B cell (primary cell): ENCODE results near the gene CALML5. TPM values are rescaled to one million over a fixed set of nuclear protein-coding genes. Genes with fewer than 3 reads are reported as not detected.

ENCODE experiments used
- ATAC-seq: fragments of 200-7000 bp; cut with Tn5 transposase; one replicate; pipeline ENCODE4 v1.10.0; 2021; ENCODE audit warnings: low read depth, mild to moderate bottlenecking, moderate number of reproducible peaks, moderate library complexity
- CTCF ChIA-PET: fragments of 350-600 bp; sonication (Branson Sonifier 250); formaldehyde crosslinking; loops from one replicate; lab custom pipeline; 2021; ENCODE audit warnings: antibody characterized with exemption, inconsistent platforms; lab: Charles Lee
- POLR2A ChIA-PET: fragments of 350-600 bp; sonication (Branson Sonifier 250); formaldehyde crosslinking; loops from one replicate; lab custom pipeline; 2021; ENCODE audit warnings: antibody characterized with exemption; lab: Charles Lee
- DNase-seq: peaks from one replicate; pipeline ENCODE4 v3.0.0; 2013
- H2AFZ ChIP-seq: 2 replicates; pipeline ENCODE4 v1.6.1; 2012; ENCODE audit warnings: mild to moderate bottlenecking, low read depth, low read length; ENCODE audit not compliant: insufficient read depth, poor library complexity, severe bottlenecking
- H3K27ac ChIP-seq, 2 donors: 1 replicate in 1 of 2; 2 replicates in 1 of 2; pipeline ENCODE4 v1.5.1; 2012 to 2013; ENCODE audit warnings: low read length in 2 of 2, mild to moderate bottlenecking in 2 of 2, moderate library complexity in 1 of 2
- H3K27me3 ChIP-seq, 4 experiments: fragments of 200-600 bp in 1 of 4; sonication (generic) in 1 of 4; replicated peaks in 1 of 4; 1 replicate in 2 of 4; 2 replicates in 2 of 4; pipeline versions ENCODE4 v1.6.1 to v1.7.0; 2013 to 2016; ENCODE audit warnings: low read length in 3 of 4, mild to moderate bottlenecking in 2 of 4, mixed read lengths in 1 of 4, moderate library complexity in 1 of 4; ENCODE audit not compliant: insufficient read depth in 4 of 4, control insufficient read depth in 3 of 4; ENCODE audit errors: control extremely low read depth in 1 of 4
- H3K36me3 ChIP-seq, 2 experiments: replicated peaks in 1 of 2; 1 replicate in 1 of 2; 2 replicates in 1 of 2; pipeline versions ENCODE4 v1.6.1 to v1.7.1; 2013; ENCODE audit warnings: low read length in 1 of 2; ENCODE audit not compliant: insufficient read depth in 2 of 2, control insufficient read depth in 1 of 2; ENCODE audit errors: control extremely low read depth in 1 of 2, extremely low read depth in 1 of 2
- H3K4me1 ChIP-seq, 2 donors: fragments of 200-600 bp in 1 of 2; sonication (generic) in 1 of 2; 1 replicate in 1 of 2; 2 replicates in 1 of 2; pipeline versions ENCODE4 v1.5.1 to v1.6.1; 2013 to 2017; ENCODE audit warnings: low read length in 2 of 2; ENCODE audit not compliant: control insufficient read depth in 2 of 2, insufficient read depth in 2 of 2
- H3K4me2 ChIP-seq: replicated peaks from 2 replicates; pipeline ENCODE3; 2012; ENCODE audit warnings: mild to moderate bottlenecking, low read depth, low read length; ENCODE audit not compliant: poor library complexity, severe bottlenecking
- H3K4me3 ChIP-seq, 5 experiments: fragments of 200-600 bp in 1 of 5; sonication (generic) in 1 of 5; 1 replicate in 3 of 5; 2 replicates in 2 of 5; pipeline versions ENCODE4 v1.5.1 to v1.7.0; 2011 to 2016; ENCODE audit warnings: low read length in 4 of 5, mild to moderate bottlenecking in 4 of 5, low read depth in 2 of 5, control low read depth in 1 of 5, moderate library complexity in 1 of 5; ENCODE audit not compliant: insufficient read depth in 1 of 5; ENCODE audit errors: control extremely low read depth in 1 of 5, extremely low read depth in 1 of 5
- H3K79me2 ChIP-seq: fragments of 200-600 bp; sonication (generic); one replicate; pipeline ENCODE4 v1.6.0; 2016; ENCODE audit warnings: low read length; ENCODE audit not compliant: control insufficient read depth, insufficient read depth
- H3K9ac ChIP-seq: fragments of 200-600 bp; sonication (generic); 2 replicates; pipeline ENCODE4 v1.6.1; 2017; ENCODE audit warnings: mild to moderate bottlenecking, low read length, moderate library complexity
- H3K9me3 ChIP-seq, 3 donors: one replicate each; pipeline versions ENCODE4 v1.6.1 to v1.7.1; 2013; ENCODE audit warnings: low read length in 2 of 3; ENCODE audit not compliant: control insufficient read depth in 2 of 3, insufficient read depth in 1 of 3; ENCODE audit errors: control extremely low read depth in 1 of 3
- H4K20me1 ChIP-seq: 2 replicates; pipeline ENCODE4 v1.6.0; 2012; ENCODE audit warnings: mild to moderate bottlenecking, low read length; ENCODE audit not compliant: insufficient read depth, control insufficient read depth, poor library complexity, severe bottlenecking
- H3K27ac Mint-ChIP-seq: one replicate; pipeline ENCODE4 v1.8.0; 2021; ENCODE audit warnings: mixed read lengths
- H3K27me3 Mint-ChIP-seq: one replicate; pipeline ENCODE4 v1.8.0; 2021; ENCODE audit warnings: mixed read lengths
- H3K4me1 Mint-ChIP-seq: one replicate; pipeline ENCODE4 v1.8.0; 2021; ENCODE audit warnings: mixed read lengths
- H3K4me3 Mint-ChIP-seq: one replicate; pipeline ENCODE4 v1.8.0; 2021; ENCODE audit warnings: mixed read lengths
- H3K9me3 Mint-ChIP-seq: one replicate; pipeline ENCODE4 v1.8.0; 2022; ENCODE audit warnings: mixed read lengths; ENCODE audit not compliant: insufficient read depth
- EZH2 ChIP-seq: IDR thresholded peaks from 2 replicates; pipeline ENCODE4 v1.6.1; 2012; ENCODE audit warnings: borderline replicate concordance, low read depth, mild to moderate bottlenecking, moderate library complexity, low read length; ENCODE audit not compliant: insufficient read depth, poor library complexity, severe bottlenecking
- WGBS: methylation state at CpG from one replicate; pipeline ENCODE4 v1.1.5; 2013; ENCODE audit warnings: missing lambda C conversion rate; ENCODE audit not compliant: insufficient coverage; 5-methylcytosine and 5-hydroxymethylcytosine counted together
- intact Hi-C: fragments of 100-400 bp; cut with micrococcal nuclease; formaldehyde crosslinking; loops from one replicate; pipeline ENCODE4 v1.10.0; 2022
- polyA plus RNA-seq: library from polyadenylated mRNA; depleted of rRNA; stranded (reverse); fragments of >200 nt; gene quantifications from 2 replicates; pipeline ENCODE4 v1.2.3, GENCODE V29; 2012
- total RNA-seq, 2 donors: library from RNA; stranded (reverse); fragments of 120-200 nt in 1 of 2; gene quantifications; 1 replicate in 1 of 2; 2 replicates in 1 of 2; pipeline versions ENCODE4 v1.2.3 to v1.2.4, GENCODE V29; 2013 to 2022
- TF ChIP-seq, protein P1 (sequence below): fragments of 200-600 bp; IDR thresholded peaks from one replicate; pipeline ENCODE4 v1.8.0; 2022; ENCODE audit warnings: antibody characterized with exemption, mild to moderate bottlenecking

CALML5 gene
- total and polyA plus RNA-seq, 2 donors (not counting 1 experiment from before 2014, with no cell fraction given): not detected

DNA sequence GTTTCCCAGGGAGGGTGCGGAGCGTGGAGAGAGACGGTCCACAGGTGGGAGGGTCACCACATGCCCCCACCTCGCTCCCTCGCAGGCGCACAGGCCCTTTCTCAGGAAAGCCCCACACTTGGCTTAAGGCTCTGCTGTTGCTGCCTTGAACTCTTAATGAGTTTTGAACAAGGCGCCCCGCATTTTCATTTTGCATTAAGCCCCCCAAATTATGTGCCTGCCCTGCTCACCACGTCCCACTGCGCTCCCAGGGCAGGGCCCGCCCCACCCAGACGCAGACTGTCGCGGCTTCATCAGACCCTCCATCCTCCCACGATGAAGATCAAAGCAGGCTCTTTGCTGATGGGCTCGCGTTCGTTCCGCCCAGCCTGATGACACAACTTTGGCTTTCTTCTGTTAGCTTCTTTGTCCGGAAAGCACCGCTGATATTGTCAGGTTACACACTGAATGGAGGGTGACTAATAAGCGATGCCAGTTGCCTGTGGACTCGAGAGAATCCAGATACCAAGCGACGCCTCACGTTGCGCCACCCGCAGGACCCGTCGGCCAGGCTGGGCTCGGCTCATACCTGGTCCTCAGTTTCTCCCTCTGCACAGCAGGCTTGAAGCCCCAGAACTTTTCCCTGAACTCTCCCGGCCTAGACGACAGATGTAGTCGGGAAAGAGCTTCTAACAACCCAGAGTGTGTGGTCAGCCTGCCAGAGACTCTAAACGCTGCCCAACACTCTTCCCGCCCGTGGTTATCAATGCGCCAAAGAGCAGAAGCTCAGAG, 34.9 kb upstream of the CALML5 start:
- WGBS: 92% methylated on average over 37 of the region's 38 CpGs
- CTCF ChIA-PET: interaction anchor here (0.7 to 1.1 kb wide), 2 partner anchors 89 to 1256 kb away, joined by 3 read pairs; no protein-coding TSS in a partner anchor
- H3K4me1 Mint-ChIP-seq: peaks cover under 1% of the 10 kb centered on the region

More for the DNA sequence above, 34.9 kb upstream of the CALML5 start:
- Histone ChIP-seq H3K9ac (no peak overlapping the region), H3K4me2 (no peak overlapping the region), H3K4me1 (no peaks in the 10 kb centered on the region), H3K9me3 (peaks cover 0 to 3% (median 0%) of the 10 kb centered on the region in 3 donors), H4K20me1 (no peaks in the 10 kb centered on the region), H3K27me3 (no peaks in the 10 kb centered on the region), H3K36me3 (no peaks in the 10 kb centered on the region), H3K79me2 (no peaks in the 10 kb centered on the region), H3K27ac (no peak overlapping the region), H3K4me3 (no peak overlapping the region), H2AFZ (no peak overlapping the region)
- ATAC-seq (no peak), DNase-seq (no peak)
- Mint-ChIP-seq H3K4me3 (no peak overlapping the region), H3K27me3 (no peaks in the 10 kb centered on the region), H3K27ac (no peak overlapping the region), H3K9me3 (no peaks in the 10 kb centered on the region)
- intact Hi-C loops: no loop called here
- TF ChIP-seq, protein P1, sequence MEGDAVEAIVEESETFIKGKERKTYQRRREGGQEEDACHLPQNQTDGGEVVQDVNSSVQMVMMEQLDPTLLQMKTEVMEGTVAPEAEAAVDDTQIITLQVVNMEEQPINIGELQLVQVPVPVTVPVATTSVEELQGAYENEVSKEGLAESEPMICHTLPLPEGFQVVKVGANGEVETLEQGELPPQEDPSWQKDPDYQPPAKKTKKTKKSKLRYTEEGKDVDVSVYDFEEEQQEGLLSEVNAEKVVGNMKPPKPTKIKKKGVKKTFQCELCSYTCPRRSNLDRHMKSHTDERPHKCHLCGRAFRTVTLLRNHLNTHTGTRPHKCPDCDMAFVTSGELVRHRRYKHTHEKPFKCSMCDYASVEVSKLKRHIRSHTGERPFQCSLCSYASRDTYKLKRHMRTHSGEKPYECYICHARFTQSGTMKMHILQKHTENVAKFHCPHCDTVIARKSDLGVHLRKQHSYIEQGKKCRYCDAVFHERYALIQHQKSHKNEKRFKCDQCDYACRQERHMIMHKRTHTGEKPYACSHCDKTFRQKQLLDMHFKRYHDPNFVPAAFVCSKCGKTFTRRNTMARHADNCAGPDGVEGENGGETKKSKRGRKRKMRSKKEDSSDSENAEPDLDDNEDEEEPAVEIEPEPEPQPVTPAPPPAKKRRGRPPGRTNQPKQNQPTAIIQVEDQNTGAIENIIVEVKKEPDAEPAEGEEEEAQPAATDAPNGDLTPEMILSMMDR: no peak
- no peak for TF ChIP-seq EZH2
- POLR2A ChIA-PET: no interaction called here
